NCI-H526 (cell line): ENCODE results near the gene S100A9.
"Not testable (repeated sequence)": the region's sequence is repeated elsewhere in the genome, so short reads cannot be mapped to it uniquely, and the experiment has no call there.

Experiments used
- DNase-seq, 2 experiments: peaks; one replicate each; lab custom pipeline; 2025; lab: John Stamatoyannopoulos, UW

S100A9 gene

GRCh38 chr1:153345187-153346076, 12.2 kb upstream of the S100A9 start:
- DNase-seq = no peak

- DNase-seq = no peak
Observed at GRCh38 chr1:153346077-153346723, 11.5 kb upstream of the S100A9 start.

- DNase-seq = not testable (repeated sequence)
Observed at GRCh38 chr1:153347049-153347448, 10.6 kb upstream of the S100A9 start.

GRCh38 chr1:153347856-153348255, 9.8 kb upstream of the S100A9 start:
- DNase-seq = no peak

- no peak for DNase-seq
Observed at GRCh38 chr1:153348511-153349362, 8.9 kb upstream of the S100A9 start, which contains the start of gene PGLYRP4. TSS of gene PGLYRP4 (minus strand) at chr1:153348841. CDS start at chr1:153347932, 909 bp downstream.

GRCh38 chr1:153349363-153350320, 8.0 kb upstream of the S100A9 start:
- DNase-seq = no peak

GRCh38 chr1:153350321-153350957, 7.2 kb upstream of the S100A9 start:
- no peak for DNase-seq

GRCh38 chr1:153352523-153352922, 5.1 kb upstream of the S100A9 start:
- peak; percentile 62 to 92 for DNase-seq

- DNase-seq = peak in 1 of 2 experiments; percentile 67
Observed at GRCh38 chr1:153353226-153353947, 4.3 kb upstream of the S100A9 start.

GRCh38 chr1:153354515-153355193, 3.0 kb upstream of the S100A9 start:
- DNase-seq = no peak

- peak; percentile 65 to 94 for DNase-seq
Observed at GRCh38 chr1:153355445-153356071, 2.1 kb upstream of the S100A9 start.

GRCh38 chr1:153356392-153357075, 1.1 kb upstream of the S100A9 start:
- no peak for DNase-seq

GRCh38 chr1:153357076-153357852, 390 bp upstream of the S100A9 start:
- no peak for DNase-seq

GRCh38 chr1:153358691-153358975, 979 bp downstream of the S100A9 start:
- no peak for DNase-seq

GRCh38 chr1:153359241-153359640, 1.6 kb downstream of the S100A9 start:
- no peak for DNase-seq

- no peak for DNase-seq
Observed at GRCh38 chr1:153360190-153360589, 2.5 kb downstream of the S100A9 start.

GRCh38 chr1:153360592-153361479, 3.2 kb downstream of the S100A9 start:
- DNase-seq = no peak
